Subcutaneous adipose tissue (tissue), 4 donors: ENCODE measurements around the gene UBE2Q1. TPM values are rescaled to one million over a fixed set of nuclear protein-coding genes. Genes with fewer than 3 reads are reported as not detected.

Experiments
- CTCF ChIP-seq: fragments of 450-650 bp; IDR thresholded peaks from one replicate; pipeline ENCODE4 v1.5.1; 2016; ENCODE audit warnings: low read depth, mild to moderate bottlenecking, control low read depth, antibody characterized with exemption, moderate library complexity
- total RNA-seq, 4 donors: library from RNA; depleted of rRNA; stranded (reverse); fragments of >200 nt; gene quantifications; one replicate each; pipeline ENCODE4 v1.1.0, GENCODE V29; 2016

UBE2Q1 gene
- 10 to 100 TPM; 18.5 to 42.2 (median 24.7) TPM for total RNA-seq

- no peak for TF ChIP-seq CTCF
Observed at GRCh38 chr1:154557939-154558719, at the start of gene UBE2Q1. Gene UBE2Q1 (minus strand): TSS chr1:154558662. CDS start chr1:154558553, 109 bp downstream.

- TF ChIP-seq CTCF, result no peak
Observed at GRCh38 chr1:154607609-154608396, 49.3 kb upstream of the UBE2Q1 start, which contains the start of gene ADAR. Gene ADAR (minus strand): TSS chr1:154608186. CDS start chr1:154608006, 180 bp downstream.

- no peak for TF ChIP-seq CTCF
Observed at GRCh38 chr1:154607106-154607608, 48.7 kb upstream of the UBE2Q1 start.

- no peak for TF ChIP-seq CTCF
Observed at GRCh38 chr1:154605534-154605933, 47.1 kb upstream of the UBE2Q1 start.

- TF ChIP-seq CTCF, result no peak
Observed at GRCh38 chr1:154603317-154603716, 44.9 kb upstream of the UBE2Q1 start.

- TF ChIP-seq CTCF, result no peak
Observed at GRCh38 chr1:154599658-154600057, 41.2 kb upstream of the UBE2Q1 start.
